Measurements from ENCODE around the gene DLGAP1. TPM values are rescaled to one million over a fixed set of nuclear protein-coding genes. Genes with fewer than 3 reads are reported as not detected.

The DLGAP1 gene
- total and polyA plus RNA-seq, 2 donors (not counting 1 experiment from before 2014, with no cell fraction given) = 0.07 to 0.61 TPM

DNA sequence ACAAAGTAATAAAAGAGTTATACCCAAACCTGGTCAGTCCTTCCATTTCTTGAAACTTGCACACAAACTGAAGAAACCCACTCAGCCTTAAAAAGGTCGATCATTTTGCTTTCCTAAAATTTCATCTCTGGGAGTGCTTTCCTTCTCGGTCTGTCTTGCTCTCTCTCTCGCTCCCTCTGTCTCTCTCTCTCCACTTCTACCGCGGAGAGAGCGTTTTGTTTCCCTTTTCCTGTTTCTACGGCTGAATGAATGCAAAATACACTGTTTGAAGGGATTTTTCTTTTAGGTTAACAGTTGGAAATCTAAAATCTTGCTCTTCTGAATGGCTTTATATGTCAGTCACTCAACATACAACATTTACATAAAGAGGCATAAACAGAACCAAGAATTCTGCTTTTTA is 581.0 kb downstream of the DLGAP1 start:
- Histone ChIP-seq H3K36me3 (replicated peaks in 1 of 2; ENCODE audit: control extremely low read depth in 1 of 2, control insufficient read depth in 1 of 2, extremely low read depth in 1 of 2, insufficient read depth in 2 of 2, low read length in 1 of 2) (no peaks in the 10 kb centered on the region), H3K27ac (ENCODE audit: low read length in 2 of 2) (no peak overlapping the region), H2AFZ (ENCODE audit: insufficient read depth, low read depth, low read length, poor library complexity, severe bottlenecking) (no peak overlapping the region), H3K4me3 (ENCODE audit: control extremely low read depth in 1 of 5, extremely low read depth in 1 of 5, insufficient read depth in 1 of 5, low read depth in 2 of 5, low read length in 4 of 5) (no peak overlapping the region), H3K9me3 (ENCODE audit: control extremely low read depth in 1 of 3, control insufficient read depth in 2 of 3, insufficient read depth in 1 of 3, low read length in 2 of 3) (no peaks in the 10 kb centered on the region), H3K79me2 (ENCODE audit: control insufficient read depth, insufficient read depth, low read length) (no peaks in the 10 kb centered on the region), H3K9ac (ENCODE audit: low read length) (no peak overlapping the region), H3K4me2 (replicated peaks; ENCODE audit: low read depth, low read length, poor library complexity, severe bottlenecking) (no peak overlapping the region), H3K4me1 (ENCODE audit: control insufficient read depth in 2 of 2, insufficient read depth in 2 of 2, low read length in 2 of 2) (no peaks in the 10 kb centered on the region), H3K27me3 (replicated peaks in 1 of 4; ENCODE audit: control extremely low read depth in 1 of 4, control insufficient read depth in 3 of 4, insufficient read depth in 4 of 4, low read length in 3 of 4) (no peaks in the 10 kb centered on the region), H4K20me1 (ENCODE audit: control insufficient read depth, insufficient read depth, low read length, poor library complexity, severe bottlenecking) (no peaks in the 10 kb centered on the region)
- CTCF ChIA-PET = no interaction called here
- TF ChIP-seq CTCF (IDR thresholded peaks at IDR 0.05) = no peak
- no peak for TF ChIP-seq EZH2 (IDR thresholded peaks at IDR 0.05; ENCODE audit: borderline replicate concordance, insufficient read depth, low read depth, low read length, poor library complexity, severe bottlenecking)
- no peak overlapping the region for H3K4me3 Mint-ChIP-seq
- peaks cover 15% of the 10 kb centered on the region for H3K27me3 Mint-ChIP-seq
- intact Hi-C loops (cut with micrococcal nuclease) = no loop called here
- 33% methylated on average over 1 of the region's 7 CpGs for WGBS (ENCODE audit: insufficient coverage)
- POLR2A ChIA-PET = no interaction called here
- ATAC-seq (ENCODE audit: low read depth) (no peak), DNase-seq (no peak)
- no peaks in the 10 kb centered on the region for H3K4me1 Mint-ChIP-seq
- H3K27ac Mint-ChIP-seq = no peak overlapping the region
- no peaks in the 10 kb centered on the region for H3K9me3 Mint-ChIP-seq (ENCODE audit: insufficient read depth)

GRCh38 chr18:3873698-3874097 is 581.4 kb downstream of the DLGAP1 start:
- TF ChIP-seq EZH2 (IDR thresholded peaks at IDR 0.05; ENCODE audit: borderline replicate concordance, insufficient read depth, low read depth, low read length, poor library complexity, severe bottlenecking) (no peak), CTCF (IDR thresholded peaks at IDR 0.05) (no peak)
- H3K4me1 Mint-ChIP-seq = no peaks in the 10 kb centered on the region
- intact Hi-C loops (cut with micrococcal nuclease) = no loop called here
- Histone ChIP-seq H3K36me3 (replicated peaks in 1 of 2; ENCODE audit: control extremely low read depth in 1 of 2, control insufficient read depth in 1 of 2, extremely low read depth in 1 of 2, insufficient read depth in 2 of 2, low read length in 1 of 2) (no peaks in the 10 kb centered on the region), H4K20me1 (ENCODE audit: control insufficient read depth, insufficient read depth, low read length, poor library complexity, severe bottlenecking) (no peaks in the 10 kb centered on the region), H3K4me1 (ENCODE audit: control insufficient read depth in 2 of 2, insufficient read depth in 2 of 2, low read length in 2 of 2) (no peaks in the 10 kb centered on the region), H3K4me3 (ENCODE audit: control extremely low read depth in 1 of 5, extremely low read depth in 1 of 5, insufficient read depth in 1 of 5, low read depth in 2 of 5, low read length in 4 of 5) (no peak overlapping the region), H3K79me2 (ENCODE audit: control insufficient read depth, insufficient read depth, low read length) (no peaks in the 10 kb centered on the region), H2AFZ (ENCODE audit: insufficient read depth, low read depth, low read length, poor library complexity, severe bottlenecking) (no peak overlapping the region), H3K9me3 (ENCODE audit: control extremely low read depth in 1 of 3, control insufficient read depth in 2 of 3, insufficient read depth in 1 of 3, low read length in 2 of 3) (no peaks in the 10 kb centered on the region), H3K9ac (ENCODE audit: low read length) (no peak overlapping the region), H3K4me2 (replicated peaks; ENCODE audit: low read depth, low read length, poor library complexity, severe bottlenecking) (no peak overlapping the region), H3K27me3 (replicated peaks in 1 of 4; ENCODE audit: control extremely low read depth in 1 of 4, control insufficient read depth in 3 of 4, insufficient read depth in 4 of 4, low read length in 3 of 4) (peaks cover 0 to under 1% (median 0%) of the 10 kb centered on the region in 4 experiments), H3K27ac (ENCODE audit: low read length in 2 of 2) (no peak overlapping the region)
- POLR2A ChIA-PET = no interaction called here
- H3K27me3 Mint-ChIP-seq = peaks cover 15% of the 10 kb centered on the region
- H3K4me3 Mint-ChIP-seq = no peak overlapping the region
- DNase-seq (no peak), ATAC-seq (ENCODE audit: low read depth) (no peak)
- no peaks in the 10 kb centered on the region for H3K9me3 Mint-ChIP-seq (ENCODE audit: insufficient read depth)
- no CpG with 5 or more reads among the region's 1 CpG for WGBS (ENCODE audit: insufficient coverage)
- CTCF ChIA-PET = no interaction called here
- H3K27ac Mint-ChIP-seq = no peak overlapping the region
